ENCODE measurements around the gene TTC32.

TTC32 gene

DNA sequence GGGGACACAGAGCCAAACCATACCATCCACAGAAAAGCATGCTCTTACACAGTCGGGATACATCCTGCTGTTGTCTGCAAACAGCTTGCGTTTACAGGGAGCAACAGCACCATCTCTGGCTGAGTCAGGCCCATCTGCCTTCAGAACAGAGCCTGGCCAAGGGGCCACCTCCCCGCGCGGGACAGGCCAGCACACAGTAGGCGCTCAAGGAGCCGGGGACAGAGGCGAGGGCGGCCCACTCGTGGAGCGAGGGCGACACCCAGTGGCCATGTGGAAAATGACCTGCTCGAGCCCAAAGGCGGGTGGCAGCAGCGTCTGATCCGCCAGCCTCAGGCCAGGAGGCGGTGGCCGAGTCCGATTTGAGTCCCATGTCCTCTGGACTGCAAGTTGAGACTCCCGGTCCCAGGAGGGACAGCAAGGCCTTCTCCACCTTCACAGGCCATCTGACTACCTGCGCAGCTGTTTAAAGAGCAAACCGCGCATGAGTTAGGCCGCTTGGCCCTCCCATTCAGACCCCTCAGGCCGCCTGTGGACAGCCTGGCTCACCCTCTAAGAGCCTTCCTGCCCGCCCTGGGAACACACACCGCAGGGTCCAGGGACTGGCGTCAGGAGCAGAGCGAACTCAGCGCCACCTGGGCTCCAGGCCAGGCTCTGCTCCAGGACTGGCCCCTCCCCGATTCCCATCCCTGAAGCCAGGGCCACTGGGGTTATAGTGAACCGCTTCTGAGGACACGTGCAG, 38.3 kb downstream of the TTC32 start:
- no peak overlapping the region for H3K27ac ChIP-seq
- no peaks in the 10 kb centered on the region for H3K9me3 ChIP-seq (ENCODE audit: severe bottlenecking)
- no peaks in the 10 kb centered on the region for H3K36me3 ChIP-seq
- TF ChIP-seq CTCF (IDR thresholded peaks at IDR 0.05; ENCODE audit: low read depth, low read length) = peak; percentile 98
- DNase-seq = peak; percentile 86
- H3K27me3 ChIP-seq (ENCODE audit: insufficient read depth, low read depth, severe bottlenecking) = peaks cover 35% of the 10 kb centered on the region
- peak overlapping the region; percentile 22 for H3K4me3 ChIP-seq (ENCODE audit: low read depth, low read length)

DNA sequence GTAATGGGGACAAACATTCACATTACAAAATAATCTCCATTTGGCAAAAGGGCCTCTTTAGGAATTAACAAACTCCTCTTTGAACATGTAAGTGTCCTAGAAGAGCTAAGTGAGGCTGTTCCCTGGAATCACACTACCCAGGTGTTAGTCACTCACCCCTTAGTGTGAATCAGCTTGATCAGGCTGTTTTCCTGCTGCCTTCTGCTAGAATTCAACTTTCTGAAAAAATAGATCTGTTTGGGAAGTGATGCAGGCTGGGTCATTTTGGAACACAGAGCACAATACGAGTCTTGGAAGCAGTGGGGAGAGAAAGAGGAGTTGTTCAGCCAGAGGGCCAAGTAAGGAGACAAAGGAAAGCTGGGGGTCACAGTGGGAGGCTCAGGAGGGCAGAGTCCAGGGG, 40.0 kb downstream of the TTC32 start:
- no peak overlapping the region for H3K4me3 ChIP-seq (ENCODE audit: low read depth, low read length)
- H3K36me3 ChIP-seq = no peaks in the 10 kb centered on the region
- no peak overlapping the region for H3K27ac ChIP-seq
- H3K9me3 ChIP-seq (ENCODE audit: severe bottlenecking) = no peaks in the 10 kb centered on the region
- H3K27me3 ChIP-seq (ENCODE audit: insufficient read depth, low read depth, severe bottlenecking) = peaks cover 51% of the 10 kb centered on the region
- TF ChIP-seq CTCF (IDR thresholded peaks at IDR 0.05; ENCODE audit: low read depth, low read length) = no peak
- DNase-seq = no peak

GRCh38 chr2:19860022-19860421, 41.8 kb downstream of the TTC32 start:
- Histone ChIP-seq H3K27me3 (ENCODE audit: insufficient read depth, low read depth, severe bottlenecking) (peaks cover 69% of the 10 kb centered on the region), H3K9me3 (ENCODE audit: severe bottlenecking) (no peaks in the 10 kb centered on the region), H3K27ac (no peak overlapping the region), H3K36me3 (no peaks in the 10 kb centered on the region), H3K4me3 (ENCODE audit: low read depth, low read length) (no peak overlapping the region)
- no peak for TF ChIP-seq CTCF (IDR thresholded peaks at IDR 0.05; ENCODE audit: low read depth, low read length)
- no peak for DNase-seq

- no peak overlapping the region for H3K4me3 ChIP-seq (ENCODE audit: low read depth, low read length)
- H3K27me3 ChIP-seq (ENCODE audit: insufficient read depth, low read depth, severe bottlenecking) = peaks cover 74% of the 10 kb centered on the region
- no peak for TF ChIP-seq CTCF (IDR thresholded peaks at IDR 0.05; ENCODE audit: low read depth, low read length)
- H3K36me3 ChIP-seq = no peaks in the 10 kb centered on the region
- no peak overlapping the region for H3K27ac ChIP-seq
- no peak for DNase-seq
- H3K9me3 ChIP-seq (ENCODE audit: severe bottlenecking) = no peaks in the 10 kb centered on the region
These were observed 42.2 kb downstream of the TTC32 start for GRCh38 chr2:19859565-19859964.

GRCh38 chr2:19857806-19858205, 44.0 kb downstream of the TTC32 start:
- Histone ChIP-seq H3K4me3 (ENCODE audit: low read depth, low read length) (no peak overlapping the region), H3K36me3 (no peaks in the 10 kb centered on the region), H3K27ac (no peak overlapping the region), H3K9me3 (ENCODE audit: severe bottlenecking) (no peaks in the 10 kb centered on the region), H3K27me3 (ENCODE audit: insufficient read depth, low read depth, severe bottlenecking) (peaks cover 91% of the 10 kb centered on the region)
- no peak for DNase-seq
- TF ChIP-seq CTCF (IDR thresholded peaks at IDR 0.05; ENCODE audit: low read depth, low read length) = no peak

DNA sequence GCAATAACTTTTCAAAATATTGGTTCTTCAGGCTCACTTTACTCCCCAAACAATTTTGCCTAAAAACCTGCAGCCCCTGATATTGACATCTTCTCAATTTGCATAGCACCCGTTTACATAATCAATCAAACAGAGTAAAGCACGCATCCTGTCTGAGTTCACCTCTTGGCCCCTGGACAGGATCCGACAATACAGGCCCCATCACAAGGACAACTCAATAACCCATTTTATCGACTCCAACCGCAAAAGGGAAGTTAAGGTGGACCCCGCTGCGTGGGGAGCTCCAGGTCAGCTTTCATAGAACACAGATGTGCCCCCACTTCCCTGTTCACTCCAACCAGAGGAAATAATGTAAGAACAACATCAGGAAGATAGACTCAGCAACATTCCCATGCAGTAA, 44.7 kb downstream of the TTC32 start:
- no peak overlapping the region for H3K27ac ChIP-seq
- DNase-seq = no peak
- H3K9me3 ChIP-seq (ENCODE audit: severe bottlenecking) = no peaks in the 10 kb centered on the region
- no peaks in the 10 kb centered on the region for H3K36me3 ChIP-seq
- H3K27me3 ChIP-seq (ENCODE audit: insufficient read depth, low read depth, severe bottlenecking) = peaks cover 92% of the 10 kb centered on the region
- H3K4me3 ChIP-seq (ENCODE audit: low read depth, low read length) = no peak overlapping the region
- TF ChIP-seq CTCF (IDR thresholded peaks at IDR 0.05; ENCODE audit: low read depth, low read length) = no peak

Measured in WERI-Rb-1 (cell line).